Measurements from ENCODE around the gene FAM241B.

FAM241B gene

GRCh38 chr10:69668721-69669120 lies 38.7 kb downstream of the FAM241B start:
- DNase-seq, result no peak

DNA sequence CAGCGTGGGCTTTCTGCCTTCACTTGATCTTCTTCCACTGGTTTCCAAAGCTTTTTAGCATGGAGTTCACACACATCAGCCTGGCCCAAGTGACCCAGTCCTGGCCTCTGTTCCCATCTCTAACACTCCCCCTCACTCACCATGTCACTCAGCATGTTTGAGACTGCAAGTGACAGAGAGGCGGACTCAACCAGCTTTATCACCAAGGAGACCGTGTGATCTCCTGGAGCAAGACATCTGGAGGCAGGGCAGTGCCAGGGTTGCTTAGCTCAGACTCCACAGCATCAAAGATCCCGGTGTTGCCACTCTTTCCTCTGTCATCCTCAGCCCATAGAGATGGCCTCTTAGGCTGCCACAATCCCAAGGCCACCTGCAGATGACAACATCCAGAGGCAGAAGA lies 39.4 kb downstream of the FAM241B start:
- no peak for DNase-seq

DNA sequence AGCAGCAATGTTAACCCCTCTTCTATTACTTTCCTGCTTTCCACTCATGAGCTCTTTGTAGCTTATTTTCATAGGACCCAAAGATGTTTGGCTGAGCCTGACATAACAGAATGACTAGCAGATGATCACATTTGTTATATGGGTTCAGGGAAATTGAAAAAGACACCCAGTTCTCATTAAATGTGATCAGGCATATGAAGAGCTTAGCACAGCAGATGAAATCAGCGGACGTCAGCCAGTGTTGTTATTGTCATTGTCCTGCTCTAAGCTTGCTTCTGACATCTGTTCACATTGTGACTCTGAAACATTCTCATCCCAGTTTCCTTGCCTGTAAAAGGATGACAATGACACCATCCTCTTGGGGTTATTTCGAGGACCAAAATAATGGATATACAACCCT lies 43.5 kb downstream of the FAM241B start:
- no peak for DNase-seq

DNA sequence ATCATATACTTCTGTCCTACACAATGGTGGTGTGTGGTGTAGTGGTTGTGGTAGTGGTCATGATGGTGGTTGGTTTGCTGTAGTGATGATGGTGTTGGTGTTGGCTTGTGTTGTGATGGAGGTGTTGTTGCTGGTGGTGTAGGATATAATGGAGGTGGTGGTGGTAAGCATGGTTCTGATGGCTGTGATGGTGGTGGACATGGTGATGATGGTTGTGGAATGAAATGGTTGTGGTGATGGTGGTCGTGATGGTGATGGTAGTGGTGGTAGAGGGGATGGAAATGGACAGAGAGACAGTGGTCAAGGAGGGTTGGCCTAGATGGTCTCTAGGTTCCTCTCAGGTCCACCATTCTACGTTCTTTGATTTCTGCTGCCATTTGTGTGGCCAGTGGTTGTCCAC lies 44.7 kb downstream of the FAM241B start:
- DNase-seq, result no peak

DNA sequence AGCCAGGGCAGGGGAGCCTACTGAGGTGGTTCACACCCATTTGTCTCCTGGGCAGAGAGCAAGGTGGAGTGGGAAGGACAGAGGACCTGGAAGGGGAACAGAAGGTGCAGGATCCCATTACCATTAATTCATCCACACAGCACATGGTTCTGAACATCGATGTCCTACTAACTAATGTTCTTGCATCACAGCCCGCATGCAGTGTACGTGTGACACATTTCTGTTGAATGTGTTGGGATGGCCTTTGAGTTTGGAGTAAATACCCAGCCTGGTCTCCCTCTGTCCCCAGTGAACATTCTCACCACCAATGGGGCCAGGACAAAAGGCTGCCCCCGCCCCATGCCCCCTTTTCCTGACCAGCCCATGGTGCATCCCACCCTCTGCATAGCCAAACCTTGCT lies 46.3 kb downstream of the FAM241B start:
- DNase-seq, result no peak

- DNase-seq, result no peak
Measured at GRCh38 chr10:69677985-69678654, 48.1 kb downstream of the FAM241B start.

DNA sequence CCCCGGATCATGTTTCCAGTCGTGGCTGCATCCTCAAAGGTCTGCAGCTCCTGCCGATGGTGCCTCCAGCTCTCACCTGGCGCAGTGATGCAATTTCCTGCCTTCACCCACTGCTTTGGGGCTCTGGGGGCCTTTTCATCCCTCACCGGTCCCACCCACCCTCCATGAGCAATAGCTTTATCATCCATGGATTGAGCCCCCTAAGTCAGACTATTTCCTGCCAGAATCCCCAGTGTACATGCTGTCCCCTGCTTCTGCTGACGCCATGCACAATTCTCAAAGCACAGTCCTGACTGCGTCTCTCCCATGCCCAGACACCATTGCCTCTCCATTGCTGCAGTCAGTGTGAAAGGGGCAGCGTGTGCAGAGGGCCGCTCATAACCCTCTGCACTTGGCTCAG lies 49.7 kb downstream of the FAM241B start:
- no peak for DNase-seq

DNA sequence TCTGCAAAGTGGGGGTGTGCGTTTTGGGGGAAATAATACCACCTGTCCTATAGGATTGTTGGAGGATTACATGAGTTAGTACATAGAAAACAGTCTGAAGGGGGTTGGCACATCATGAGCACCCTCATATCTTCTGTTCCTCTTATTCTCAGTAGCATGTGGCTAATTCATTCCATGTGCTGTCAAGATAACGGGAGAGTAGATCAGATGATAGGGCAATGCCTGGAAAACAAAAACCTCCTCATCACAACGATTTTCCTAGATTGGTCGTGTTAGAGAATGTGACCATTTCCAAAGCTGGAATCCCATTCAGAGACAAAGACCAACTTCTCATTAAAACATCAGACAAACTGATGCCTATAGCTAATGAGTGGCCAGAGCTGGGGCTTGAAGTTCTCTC lies 50.6 kb downstream of the FAM241B start:
- no peak for DNase-seq

DNA sequence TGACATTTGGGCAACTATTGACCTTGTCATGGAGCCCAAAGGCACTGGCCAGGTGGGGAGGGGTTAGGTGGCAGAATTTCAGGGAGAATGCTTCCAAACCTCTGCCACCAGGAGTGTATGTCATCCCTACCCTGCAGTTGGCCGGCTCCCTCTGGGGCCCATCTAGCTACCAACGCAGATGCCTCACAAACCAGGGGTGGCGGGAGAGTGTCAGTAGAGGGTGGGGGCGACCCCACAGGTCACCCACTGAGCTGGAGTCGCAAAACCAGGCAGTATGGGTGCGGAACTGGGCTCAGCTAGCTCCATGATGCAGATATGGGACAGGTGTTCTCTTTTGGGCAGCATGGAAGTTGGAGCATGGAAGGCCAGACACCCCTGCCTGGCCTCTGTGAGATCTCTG lies 51.4 kb downstream of the FAM241B start:
- DNase-seq, result no peak

DNA sequence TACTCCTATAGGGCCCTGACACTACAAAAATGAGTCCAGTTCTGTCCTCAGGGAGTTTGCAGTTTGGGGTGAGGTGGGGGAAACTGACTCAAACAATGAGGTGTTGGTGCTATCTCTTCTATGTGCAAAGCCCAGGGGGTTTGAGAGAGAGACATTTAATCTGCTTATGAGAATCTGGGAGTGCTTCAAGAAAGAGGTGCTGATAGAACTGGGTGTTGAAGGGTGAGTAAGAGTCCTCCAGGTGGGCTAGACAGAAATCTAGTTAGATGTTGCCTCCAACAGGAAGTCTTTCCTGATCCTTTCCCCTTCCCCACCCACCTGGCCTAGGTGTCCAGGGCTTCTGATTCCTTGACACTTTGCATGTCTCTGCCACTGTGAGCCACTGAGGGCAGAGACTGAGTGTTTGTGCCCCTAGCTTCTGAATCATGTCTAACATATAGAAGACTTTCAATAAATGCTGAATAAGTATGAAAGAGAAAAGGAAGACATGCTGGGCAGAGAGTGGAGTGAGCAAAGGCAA lies 53.0 kb downstream of the FAM241B start:
- no peak for DNase-seq
